Smooth muscle cell of bladder (primary cell): ENCODE measurements around the gene CREG2. TPM values are rescaled to one million over a fixed set of nuclear protein-coding genes. Genes with fewer than 3 reads are reported as not detected.

Experiments used
- total RNA-seq: library from RNA; depleted of rRNA; stranded (reverse); fragments of >200 nt; gene quantifications from 2 replicates; pipeline ENCODE4 v1.2.3, GENCODE V29; 2014

CREG2 gene, protein sequence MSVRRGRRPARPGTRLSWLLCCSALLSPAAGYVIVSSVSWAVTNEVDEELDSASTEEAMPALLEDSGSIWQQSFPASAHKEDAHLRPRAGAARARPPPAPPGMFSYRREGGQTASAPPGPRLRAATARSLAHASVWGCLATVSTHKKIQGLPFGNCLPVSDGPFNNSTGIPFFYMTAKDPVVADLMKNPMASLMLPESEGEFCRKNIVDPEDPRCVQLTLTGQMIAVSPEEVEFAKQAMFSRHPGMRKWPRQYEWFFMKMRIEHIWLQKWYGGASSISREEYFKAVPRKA
- 0.14 and 0.65 TPM in 2 replicates for total RNA-seq

DNA sequence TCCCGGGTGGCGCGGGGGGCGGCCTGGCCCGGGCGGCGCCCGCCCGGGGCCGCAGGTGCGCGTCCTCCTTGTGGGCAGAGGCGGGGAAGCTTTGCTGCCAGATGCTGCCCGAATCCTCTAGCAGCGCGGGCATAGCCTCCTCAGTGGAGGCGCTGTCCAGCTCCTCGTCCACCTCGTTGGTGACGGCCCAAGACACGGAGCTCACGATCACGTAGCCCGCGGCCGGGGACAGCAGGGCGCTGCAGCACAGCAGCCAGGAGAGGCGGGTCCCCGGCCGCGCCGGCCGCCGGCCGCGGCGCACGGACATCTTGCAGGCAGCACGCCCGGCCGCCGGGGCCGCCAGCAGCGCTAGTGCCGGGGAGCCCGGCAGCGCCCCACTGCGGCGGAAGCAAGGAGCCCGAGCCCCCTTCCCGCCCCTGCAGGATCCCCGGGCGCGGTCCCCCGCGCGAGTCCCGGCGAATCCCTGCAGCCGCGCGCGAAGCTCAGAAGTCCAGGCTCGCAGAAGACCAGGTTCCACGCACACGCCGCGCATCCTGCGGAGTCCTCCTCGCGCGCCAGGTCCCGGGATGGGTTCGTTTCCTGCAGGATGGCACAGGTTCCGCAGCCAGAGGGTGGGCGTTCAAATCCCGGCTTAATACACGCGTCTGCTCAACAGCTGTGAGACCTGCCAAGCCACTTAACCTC is at the start of gene CREG2:
Gene CREG2, minus strand, starts transcription at position 353 of the 684 bp plus-strand sequence. Its CDS starts 46 bp downstream, at position 307.

DNA sequence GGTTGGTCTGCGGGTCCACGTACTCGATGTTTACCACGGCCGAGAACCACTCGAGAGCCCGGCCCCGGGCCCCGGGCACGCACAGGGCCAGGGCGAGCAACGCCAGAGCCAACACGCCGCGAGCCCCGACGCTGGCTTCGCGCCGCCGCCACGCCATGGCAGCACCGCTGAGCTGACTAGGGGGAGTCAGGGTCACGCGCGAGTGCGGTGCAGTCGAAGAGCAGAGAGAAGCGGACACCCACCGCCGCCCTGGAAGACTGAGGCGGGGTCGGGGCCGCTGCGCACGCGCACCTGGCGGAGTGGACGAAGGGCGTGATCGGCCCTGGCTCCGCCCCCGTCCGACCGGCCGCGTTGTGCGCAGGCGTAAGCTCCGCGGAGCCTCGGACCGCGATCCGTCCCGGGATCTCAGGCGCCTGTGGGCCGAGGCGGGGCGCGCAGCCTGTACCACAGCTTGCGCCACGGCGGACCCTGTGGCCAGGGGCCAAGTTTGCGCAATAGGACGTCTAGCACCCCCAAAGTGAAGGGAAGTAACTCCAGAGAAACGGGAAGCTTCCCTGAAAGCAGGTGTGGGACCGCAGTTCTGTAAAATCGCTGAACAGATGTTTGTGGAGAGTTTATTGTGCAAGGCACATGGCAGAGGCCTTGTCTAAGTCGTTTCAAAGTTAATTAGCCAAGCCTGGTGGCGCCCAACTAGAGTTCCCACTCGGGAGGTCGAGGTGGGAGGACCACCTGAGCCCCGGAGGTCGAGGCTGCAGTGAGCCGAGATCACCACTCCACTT is 78.7 kb downstream of the CREG2 start, which contains the start of gene RNF149:
Gene RNF149, minus strand, starts transcription at position 270 of the 779 bp plus-strand sequence. Its CDS starts 113 bp downstream, at position 157.

Other genes starting within 250 kb of the CREG2 start
- 17.2 and 18.9 TPM in 2 replicates for gene TBC1D8, start 236.1 kb downstream of the CREG2 start, total RNA-seq
- 12.1 and 15.5 TPM in 2 replicates for gene CNOT11, start 134.6 kb downstream of the CREG2 start, total RNA-seq
- gene RNF149, start 78.8 kb downstream of the CREG2 start, total RNA-seq: 36.8 and 53.1 TPM in 2 replicates
- 1.3 and 2.0 TPM in 2 replicates for gene RFX8, start 87.6 kb upstream of the CREG2 start, total RNA-seq